T-helper 1 cell treated with Interleukin-12 subunit alpha and Interleukin-12 subunit beta and Interleukin-4 antibody, amounts not matched to agents 30 ng/mL and 1 ng/mL, for 36 hours (primary cell): Measurements from ENCODE around the gene RHNO1. TPM values are rescaled to one million over a fixed set of nuclear protein-coding genes. Genes with fewer than 3 reads are reported as not detected.
"Not testable (repeated sequence)": the region's sequence is repeated elsewhere in the genome, so short reads cannot be mapped to it uniquely, and the experiment has no call there.

Experiments used
- intact Hi-C: fragments of 100-400 bp; cut with micrococcal nuclease; formaldehyde crosslinking; loops from one replicate; pipeline ENCODE4 v1.15.1; 2024
- total RNA-seq: library from RNA; stranded (reverse); gene quantifications from 2 replicates; pipeline ENCODE4 v1.2.3, GENCODE V29; 2022

The RHNO1 gene
- total RNA-seq, 1 donor from 2014 or later: 43.4 TPM

DNA sequence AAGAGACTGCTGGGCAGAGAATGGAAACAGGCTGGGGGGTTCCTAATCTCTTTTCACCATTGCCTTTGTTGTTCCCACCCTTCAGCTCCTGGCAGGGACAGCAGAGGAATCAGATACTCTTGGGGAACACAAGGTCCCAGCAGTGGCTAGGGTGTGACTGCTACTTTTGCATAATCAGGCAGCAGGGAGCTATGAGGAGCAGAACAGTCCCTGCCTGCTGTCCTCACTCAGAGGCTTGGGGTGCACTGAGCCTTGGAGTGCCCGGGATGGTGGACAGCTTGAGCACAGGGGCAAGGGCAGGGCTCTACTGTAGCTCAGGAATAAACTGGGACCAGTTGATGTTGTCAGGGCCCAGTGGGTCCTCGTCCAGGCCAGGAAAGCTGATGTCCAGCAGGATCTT is 18.7 kb upstream of the RHNO1 start:
- intact Hi-C loops: no loop called here

DNA sequence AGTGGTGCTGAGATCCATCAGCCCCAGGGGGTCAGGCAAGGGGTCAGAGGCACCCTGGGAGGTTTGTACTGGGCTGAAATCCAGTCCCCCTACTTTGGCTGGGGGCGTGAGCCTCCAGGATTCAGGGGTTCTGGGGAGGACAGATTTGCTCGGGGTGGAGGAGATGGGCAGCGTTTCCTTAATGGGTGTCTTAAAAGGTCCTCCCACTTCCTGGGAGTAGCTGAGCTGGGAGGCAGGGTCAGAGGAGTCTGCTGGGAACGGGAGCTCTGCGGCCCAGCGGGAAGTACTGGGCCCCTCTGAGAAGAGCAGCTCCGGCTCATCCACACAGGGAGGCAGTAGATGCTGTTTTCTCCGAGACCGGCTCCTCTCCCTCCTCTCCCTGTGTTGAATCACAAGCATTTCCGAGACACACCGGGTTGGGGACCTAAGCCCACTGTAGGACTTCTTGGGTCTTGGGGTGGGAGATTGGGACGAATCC is 18.0 kb upstream of the RHNO1 start:
- intact Hi-C loops: no loop called here

DNA sequence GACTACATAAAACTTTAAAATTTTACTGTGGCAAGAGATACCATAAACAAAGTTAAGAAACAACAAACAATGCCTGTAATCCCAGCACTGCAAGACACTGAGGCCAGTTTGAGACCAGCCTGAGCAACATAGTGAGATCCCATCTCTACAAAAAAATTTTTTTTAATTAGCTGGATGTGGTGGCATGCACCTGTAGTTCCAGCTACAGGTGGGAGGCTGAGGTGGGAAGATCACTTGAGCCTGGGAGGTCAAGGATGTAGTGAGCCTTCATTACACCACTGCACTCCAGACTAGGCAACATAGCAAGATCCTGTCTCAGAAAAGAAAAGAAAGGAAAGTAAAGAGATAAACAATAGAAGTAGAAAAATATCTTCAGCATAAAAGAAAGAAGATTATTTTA is 16.9 kb upstream of the RHNO1 start:
- intact Hi-C loops: no loop called here

DNA sequence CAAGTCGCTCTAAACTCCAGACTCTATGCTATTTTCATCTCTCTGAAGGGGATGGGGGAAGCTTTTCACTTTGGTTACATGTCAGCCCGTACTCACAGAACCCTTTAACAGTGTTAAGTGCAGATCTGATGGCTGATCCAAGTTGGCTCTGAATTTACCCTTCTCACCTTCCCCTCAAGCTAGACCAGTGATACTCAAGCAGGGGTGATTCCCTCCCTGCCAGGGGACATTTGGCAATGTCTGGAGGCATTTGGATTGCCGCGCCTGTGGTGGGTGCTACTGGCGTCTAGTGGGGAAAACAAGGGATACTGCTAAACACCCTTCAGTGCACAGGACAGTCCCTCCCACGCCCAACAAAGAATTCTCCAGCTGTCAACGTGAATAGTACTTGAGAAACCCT is 14.1 kb upstream of the RHNO1 start:
- intact Hi-C loops: no loop called here

DNA sequence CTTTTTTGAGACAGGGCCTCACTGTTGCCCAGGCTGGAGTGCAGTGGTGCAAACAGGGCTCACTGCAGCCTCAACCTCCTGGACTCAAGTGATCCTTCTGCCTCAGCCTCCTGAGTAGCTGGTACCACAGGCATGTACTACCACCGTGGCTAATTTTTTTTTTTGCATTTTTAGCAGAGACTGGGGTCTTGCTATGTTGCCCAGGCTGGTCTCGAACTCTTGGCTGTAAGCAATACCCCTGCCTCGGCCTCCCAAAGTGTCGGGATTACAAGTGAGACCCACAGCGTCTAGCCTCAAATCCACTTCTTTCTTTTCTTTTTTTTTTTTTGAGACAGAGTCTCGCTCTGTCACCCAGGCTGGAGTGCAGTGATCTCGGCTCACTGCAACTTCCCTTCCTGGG is 13.6 kb upstream of the RHNO1 start:
- intact Hi-C loops: not testable (repeated sequence)

DNA sequence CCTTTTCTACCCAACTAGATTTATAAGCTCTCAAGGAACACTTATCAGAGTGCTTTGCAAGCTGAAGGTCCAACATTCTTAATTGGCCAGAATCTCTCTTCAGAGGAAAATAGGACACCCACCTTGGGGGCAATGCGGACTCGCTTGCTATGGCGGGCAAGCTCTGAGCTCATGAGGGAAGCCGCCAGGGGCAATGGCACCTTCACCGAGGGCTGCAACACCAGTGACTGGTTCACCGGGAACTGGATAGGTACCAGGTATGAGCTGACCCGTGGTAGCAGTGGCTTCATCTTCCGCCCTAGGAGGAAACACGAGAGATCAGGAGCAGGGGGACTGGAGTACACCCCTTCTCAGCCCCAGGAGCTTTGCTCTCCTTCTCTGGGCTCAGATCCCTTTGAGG is 12.8 kb upstream of the RHNO1 start:
- intact Hi-C loops: no loop called here

DNA sequence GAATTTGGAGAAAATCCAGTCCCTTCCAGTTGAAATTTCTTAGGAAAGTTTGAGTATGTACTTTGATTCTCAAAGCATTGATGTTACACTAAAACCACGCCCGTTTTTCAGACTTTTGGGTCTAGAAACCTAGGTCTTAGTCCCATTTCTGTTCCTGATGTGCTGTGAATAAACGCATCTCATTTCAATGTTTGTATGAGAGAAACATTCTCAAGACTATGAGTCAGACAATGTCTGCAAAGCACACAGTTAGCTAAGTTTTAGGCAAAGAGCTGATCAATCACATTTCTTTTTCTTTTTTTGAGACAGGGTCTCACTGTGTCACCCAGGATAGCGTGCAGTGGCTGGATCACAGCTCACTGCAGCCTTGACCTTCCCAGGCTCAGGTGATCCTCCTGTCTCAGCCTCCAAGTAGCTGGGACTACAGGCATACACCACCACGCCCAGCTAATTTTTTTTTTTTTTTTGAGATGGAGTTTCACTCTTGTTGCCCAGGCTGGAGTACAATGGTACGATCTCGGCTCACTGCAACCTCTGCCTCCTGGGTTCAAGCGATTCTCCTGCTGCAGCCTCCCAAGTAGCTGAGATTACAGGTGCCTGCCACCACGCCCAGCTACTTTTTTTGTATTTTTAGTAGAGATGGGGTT is 7.9 kb upstream of the RHNO1 start:
- intact Hi-C loops: loop anchor here (1.0 kb wide), 2 partner anchors 8 to 57 kb away; partner anchors contain the start of genes FOXM1, ITFG2 and RHNO1

DNA sequence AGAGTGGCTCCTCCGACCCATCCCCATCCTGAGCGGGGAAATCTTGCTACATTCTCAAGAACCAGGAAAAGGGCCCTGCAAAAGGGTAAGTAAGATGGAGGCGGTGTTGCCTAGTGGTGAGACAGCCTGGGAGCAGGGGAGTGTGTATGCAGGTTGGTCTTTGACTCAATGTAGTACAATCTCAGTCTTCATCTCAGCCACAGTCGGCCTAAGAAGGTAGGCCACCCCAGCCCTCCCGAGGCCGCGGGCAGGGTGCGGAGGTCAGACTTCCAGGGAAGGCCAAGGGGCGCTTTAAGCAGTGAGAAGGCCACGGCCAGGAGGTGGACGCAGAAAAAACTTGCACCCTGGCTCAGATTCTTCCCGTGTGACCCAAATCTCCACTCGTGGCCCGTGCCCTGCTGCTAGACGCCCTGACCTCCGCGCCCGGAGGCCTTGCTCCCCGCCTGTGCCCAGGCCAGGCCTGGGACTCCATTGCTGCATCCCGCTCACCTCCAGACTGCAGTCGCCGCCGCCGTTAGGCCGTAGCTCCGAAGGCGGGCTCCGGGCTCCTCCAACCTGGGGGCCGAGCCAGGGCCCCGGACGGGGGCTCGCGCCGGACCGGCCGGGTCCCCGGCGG is 484 bp upstream of the RHNO1 start:
- intact Hi-C loops: loop anchor here (1.0 to 2.0 kb wide), 6 partner anchors 8 to 186 kb away; partner anchors contain the start of genes FKBP4 and TULP3

DNA sequence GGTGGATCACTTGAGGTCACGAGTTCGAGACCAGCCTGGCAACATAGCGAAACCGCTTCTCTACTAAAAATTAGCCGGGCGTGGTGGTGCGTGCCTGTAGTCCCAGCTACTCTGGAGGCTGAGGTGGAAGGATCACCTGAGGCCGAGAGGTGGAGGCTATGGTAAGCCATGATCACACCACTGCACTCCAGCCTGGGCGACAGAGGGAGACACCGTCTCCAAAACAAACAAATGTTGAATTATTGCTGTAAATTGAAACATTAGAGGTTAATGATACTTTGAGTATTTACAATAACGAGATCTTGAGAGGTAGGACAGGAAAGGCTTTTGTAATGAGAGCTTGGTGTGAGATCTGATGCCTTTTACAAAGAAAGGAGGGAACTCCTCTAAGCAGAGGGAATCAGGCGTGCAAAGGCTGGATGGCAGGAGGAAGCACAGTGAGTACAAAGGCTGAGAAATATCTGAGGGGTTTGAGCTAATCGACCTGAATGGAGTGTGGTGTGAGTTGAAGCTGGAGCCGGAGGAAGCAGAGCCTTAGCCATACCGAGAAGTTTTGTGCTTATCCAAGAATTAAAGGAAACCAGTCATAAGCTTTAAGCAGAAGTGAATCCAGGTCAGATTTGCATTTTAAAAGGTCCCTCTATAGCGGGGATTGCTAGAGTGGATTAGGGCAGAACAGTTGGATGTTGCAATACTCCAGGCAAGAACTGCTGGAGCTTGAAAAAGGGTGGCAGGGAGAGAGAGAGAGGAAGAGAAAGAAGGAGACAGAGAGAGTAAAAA is 1.1 kb downstream of the RHNO1 start:
- intact Hi-C loops: loop anchor here (1.0 to 2.0 kb wide), 5 partner anchors 10 to 187 kb away; partner anchors contain the start of genes FKBP4 and TULP3

DNA sequence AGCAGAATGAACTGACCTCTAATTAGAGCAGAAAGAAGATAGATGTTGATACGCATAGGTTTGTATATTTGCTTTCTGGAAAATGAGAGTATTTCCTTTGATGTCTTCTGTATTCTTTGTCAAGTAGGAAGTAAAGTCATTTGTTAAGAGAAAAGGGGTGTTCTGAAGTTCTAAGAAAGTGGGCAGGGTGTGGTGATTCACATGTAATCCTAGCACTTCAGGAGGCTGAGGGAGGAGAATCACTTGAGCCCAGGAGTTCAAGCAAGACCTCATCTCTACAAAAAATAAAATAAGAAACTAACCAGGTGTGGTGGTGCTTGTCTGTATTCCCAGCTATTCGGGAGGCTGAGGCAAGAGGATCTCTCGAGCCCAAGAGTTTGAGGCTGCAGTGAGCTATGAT is 2.8 kb downstream of the RHNO1 start:
- intact Hi-C loops: no loop called here

DNA sequence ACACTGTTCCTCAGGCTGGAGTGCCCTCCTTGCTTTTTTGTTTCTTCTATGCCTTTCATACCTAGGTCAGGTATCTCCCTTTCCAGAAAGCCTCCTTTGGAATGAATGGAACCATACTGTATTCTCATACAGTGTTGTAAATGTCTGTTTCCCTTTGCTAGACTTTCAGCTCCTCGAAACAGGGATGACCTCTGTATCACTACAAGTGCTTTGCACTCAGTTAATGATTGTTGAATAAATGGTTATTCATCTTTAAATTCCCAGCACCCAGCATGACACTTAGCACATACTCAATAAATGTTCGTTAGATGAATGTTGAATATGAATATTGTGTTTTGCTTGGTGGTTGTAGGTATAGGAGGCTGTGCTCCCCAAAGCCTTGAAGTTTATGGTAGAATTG is 7.8 kb downstream of the RHNO1 start:
- intact Hi-C loops: loop anchor here (1.0 kb wide), 2 partner anchors 59 to 156 kb away; no protein-coding TSS in a partner anchor

DNA sequence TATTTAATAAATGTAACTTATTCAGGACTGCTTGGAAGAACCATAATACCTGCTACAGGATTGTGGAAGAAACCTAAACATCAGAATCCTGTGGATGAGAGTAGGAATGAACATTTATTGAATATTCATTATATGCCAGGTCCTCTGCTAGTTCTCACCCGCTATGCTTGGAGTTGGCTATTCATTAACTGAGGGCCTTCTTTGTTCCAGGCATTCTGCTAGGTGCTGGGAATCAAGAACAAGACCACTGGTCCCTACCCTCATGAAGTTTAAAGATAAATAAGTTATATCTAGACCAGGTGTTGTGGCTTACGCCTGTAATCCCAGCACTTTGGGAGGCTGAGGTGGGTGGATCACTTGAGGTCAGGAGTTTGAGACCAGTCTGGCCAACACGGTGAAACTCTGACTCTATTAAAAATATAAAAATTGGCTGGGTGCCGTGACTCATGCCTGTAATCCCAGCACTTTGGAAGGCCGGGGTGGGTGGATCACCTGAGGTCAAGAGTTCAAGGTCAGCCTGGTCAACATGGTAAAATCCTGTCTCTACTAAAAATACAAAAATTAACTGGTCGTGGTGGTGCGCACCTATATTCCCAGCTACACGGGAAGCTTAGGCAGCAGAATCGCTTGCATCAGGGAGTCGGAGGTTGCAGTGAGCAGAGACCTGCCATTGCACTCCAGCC is 9.9 kb downstream of the RHNO1 start:
- intact Hi-C loops: no loop called here

DNA sequence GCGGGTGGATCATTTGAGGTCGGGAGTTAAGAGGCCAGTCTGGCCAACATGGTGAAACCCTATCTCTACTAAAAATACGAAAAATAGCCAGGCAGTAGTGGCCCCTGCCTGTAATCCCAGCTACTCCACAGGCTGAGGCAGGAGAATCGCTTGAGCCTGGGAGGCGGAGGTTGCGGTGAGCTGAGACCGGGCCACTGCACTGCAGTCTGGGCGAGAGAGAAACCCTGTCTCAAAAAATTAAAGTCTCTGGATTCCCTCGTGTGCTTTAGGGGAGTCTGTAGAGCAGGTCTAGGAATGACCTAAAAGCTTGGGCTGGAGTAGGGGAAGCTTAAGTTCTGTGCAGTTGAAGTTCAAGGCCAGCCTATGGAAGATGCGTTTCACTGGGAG is 13.0 kb downstream of the RHNO1 start:
- intact Hi-C loops: loop anchor here (1.0 to 10.0 kb wide), 9 partner anchors 13 to 985 kb away; partner anchors contain the start of genes DCP1B, FKBP4, FOXM1 and ITFG2

DNA sequence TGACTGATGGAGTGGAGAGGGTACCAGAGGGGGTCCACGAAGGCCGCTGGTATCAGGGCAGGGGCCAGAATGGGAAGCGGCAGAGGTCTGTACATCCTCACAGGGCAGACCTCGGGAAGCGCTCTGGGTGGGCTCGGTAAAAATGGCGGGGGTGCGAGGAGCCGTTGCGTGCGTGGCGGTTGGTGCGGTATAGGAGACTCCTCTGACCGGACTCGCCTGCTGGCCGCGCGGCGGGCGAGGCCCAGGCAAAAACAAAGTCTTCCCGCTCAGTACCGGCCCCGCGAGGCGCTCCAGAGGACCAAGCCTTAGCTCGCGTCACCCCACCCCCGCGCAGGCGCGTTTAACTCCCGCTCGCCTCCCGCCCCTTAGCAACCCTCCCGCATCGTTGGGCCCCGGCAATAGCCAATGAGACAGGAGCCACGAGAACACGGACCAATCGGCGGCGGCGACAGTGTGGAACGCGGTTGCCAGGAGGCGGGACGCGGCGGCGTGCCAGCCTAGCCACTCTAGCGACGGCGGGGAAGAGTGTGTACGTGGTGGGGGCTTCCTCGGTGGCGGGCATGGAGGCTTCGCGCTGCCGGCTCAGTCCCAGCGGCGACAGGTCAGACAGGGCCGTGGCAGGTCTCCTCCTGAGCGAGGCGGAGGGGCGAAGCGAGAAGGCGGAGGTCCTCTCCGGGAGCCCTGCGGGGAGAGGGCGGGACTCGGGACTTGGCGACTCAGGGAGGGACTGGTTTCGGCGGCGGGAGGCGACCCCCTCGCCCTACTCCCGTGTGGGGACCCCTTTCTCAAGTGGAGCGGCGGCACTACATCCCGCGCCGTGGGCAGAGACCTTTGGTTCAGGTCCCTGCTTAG is 13.6 kb downstream of the RHNO1 start, which contains the start of gene TULP3:
TULP3 (plus strand) TSS at position 504 of the 852 bp plus-strand sequence; CDS start at position 561, 57 bp downstream.
- intact Hi-C loops: loop anchor here (1.0 to 10.0 kb wide), 9 partner anchors 13 to 984 kb away; partner anchors contain the start of genes DCP1B, FKBP4, FOXM1 and ITFG2

DNA sequence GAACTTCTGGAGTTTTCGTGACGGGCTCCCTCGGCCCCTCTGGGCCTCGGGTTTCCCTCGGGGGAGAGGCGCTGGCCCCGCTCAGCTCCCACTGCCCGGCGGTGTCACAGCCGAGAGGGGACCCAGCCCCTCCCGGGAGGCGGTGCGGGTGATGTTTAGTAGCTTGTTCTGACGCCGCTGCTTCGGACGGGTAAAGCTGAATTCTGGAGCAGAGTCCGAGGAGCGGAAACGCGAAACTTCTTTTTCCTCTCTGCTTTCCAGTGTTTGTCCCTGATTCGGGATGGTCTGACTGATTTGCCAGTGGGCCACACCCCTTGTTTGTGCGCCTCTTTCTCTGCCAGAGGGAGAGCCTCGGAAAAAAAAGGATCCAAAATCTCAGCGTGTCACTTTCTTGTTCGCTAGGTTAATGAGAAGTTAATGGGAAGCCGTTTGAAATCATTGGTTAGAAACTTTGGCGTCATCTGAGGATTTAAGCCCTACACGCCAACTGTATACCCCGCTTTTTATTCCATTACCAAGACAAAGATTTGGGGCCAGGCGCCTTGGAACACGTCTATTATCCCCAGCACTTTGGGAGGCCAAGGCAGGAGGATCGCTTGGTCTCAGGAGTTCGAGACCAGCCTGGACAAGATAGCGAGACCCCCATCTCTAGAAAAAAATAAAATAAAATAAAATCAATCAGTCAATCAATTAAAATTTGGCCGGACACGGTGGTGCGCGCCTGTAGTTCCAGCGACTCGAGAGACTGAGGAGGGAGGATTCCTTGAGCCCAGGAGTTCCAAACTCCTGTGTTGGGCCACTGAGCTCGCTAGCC is 14.4 kb downstream of the RHNO1 start:
- intact Hi-C loops: loop anchor here (2.0 to 10.0 kb wide), 4 partner anchors 199 to 983 kb away; partner anchors contain the start of genes DCP1B and PARP11

DNA sequence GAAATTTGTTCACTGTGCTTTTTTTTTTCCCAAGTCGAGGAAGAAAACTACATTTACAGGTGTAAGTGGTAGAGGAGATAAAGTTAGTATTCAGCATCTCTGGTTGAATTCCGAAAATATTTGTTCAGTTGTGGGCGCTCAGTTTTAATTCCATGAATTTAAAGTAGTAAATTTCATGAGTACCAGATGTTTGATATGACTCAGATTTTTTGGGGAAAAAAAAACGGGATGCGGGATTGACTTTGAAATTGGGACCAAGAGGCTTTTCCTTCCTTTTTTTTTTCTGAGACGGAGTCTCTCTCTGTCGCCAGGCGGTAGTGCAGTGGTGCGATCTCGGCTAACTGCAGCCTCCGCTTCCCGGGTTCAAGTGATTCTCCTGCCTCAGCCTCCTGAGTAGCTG is 15.2 kb downstream of the RHNO1 start:
- intact Hi-C loops: loop anchor here (5.0 to 10.0 kb wide), 2 partner anchors 890 to 983 kb away; partner anchors contain the start of genes DCP1B and PARP11

DNA sequence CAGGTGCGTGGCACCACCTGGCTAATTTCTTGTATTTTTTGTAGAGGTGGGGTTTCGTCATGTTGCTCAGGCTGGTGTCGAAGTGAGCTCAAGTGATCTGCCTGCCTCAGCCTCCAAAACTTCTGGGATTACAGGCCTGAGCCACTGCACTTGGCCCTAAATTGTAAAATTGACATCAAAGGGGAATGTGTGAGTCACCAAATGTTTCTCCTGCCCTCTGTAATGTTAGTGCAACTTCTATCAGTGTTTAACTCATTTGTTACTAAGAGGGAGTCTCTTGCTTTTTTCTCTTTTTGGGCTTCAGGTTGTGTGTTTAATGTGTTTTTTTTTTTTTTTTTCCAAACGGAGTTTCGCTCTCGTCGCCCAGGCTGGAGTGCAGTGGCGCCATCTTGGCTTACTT is 16.0 kb downstream of the RHNO1 start:
- intact Hi-C loops: loop anchor here (5.0 to 10.0 kb wide), 2 partner anchors 891 to 982 kb away; partner anchors contain the start of genes DCP1B and PARP11

DNA sequence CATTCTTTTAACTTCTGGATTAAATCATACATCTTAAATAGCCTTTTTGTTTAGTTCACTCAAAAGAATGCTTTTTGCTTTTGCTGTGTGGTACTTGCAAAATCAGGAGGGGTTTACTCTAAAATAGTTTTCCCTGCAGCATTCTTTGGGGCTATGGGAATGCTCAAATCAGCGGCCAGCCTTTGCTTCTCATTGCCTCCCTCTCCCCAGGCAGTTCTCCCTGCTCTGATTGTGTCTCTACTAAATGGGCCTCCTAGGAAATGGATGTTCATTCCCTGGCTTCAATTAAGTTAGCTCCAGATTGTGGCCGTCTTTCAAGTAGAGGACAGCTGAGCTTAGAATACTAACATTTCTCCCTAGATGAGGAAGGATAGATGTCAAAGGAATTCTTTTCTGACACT is 18.0 kb downstream of the RHNO1 start:
- intact Hi-C loops: loop anchor here (10.0 kb wide), 1 partner anchor 980 kb away; the partner anchor contains the start of gene PARP11

DNA sequence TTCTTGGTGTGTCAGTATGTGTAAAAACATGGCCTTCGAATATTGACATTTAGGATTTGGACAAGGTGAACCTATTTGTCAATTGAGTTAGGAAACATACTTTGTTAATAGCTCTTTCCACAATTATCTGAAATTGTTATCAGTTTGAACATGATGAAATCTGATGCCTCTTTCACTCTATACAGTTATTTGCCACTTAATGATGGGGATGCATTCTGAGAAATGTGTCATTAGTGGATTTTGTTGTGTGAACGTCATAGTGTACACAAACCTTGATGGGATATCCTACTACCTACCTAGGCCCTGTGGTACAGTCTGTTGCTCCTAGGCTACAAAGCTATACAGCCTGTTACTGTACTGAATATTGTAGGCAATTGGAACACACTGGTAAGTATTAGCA is 18.5 kb downstream of the RHNO1 start:
- intact Hi-C loops: loop anchor here (10.0 kb wide), 1 partner anchor 979 kb away; the partner anchor contains the start of gene PARP11
